Brain microvascular endothelial cell (primary cell): ENCODE results near the gene PDIA2.

Source experiments
- DNase-seq: peaks from one replicate; pipeline ENCODE4 v3.0.0-alpha.2; 2020
- H3K27ac ChIP-seq: fragments of 250-450 bp; sonication (Bioruptor Pico); 2 replicates; pipeline ENCODE4 v1.5.1; 2020; ENCODE audit warnings: mild to moderate bottlenecking, moderate library complexity
- H3K27me3 ChIP-seq: fragments of 250-450 bp; sonication (Bioruptor Pico); replicated peaks from 2 replicates; pipeline ENCODE4 v1.5.1; 2020; ENCODE audit warnings: mild to moderate bottlenecking
- H3K36me3 ChIP-seq: fragments of 250-450 bp; sonication (Bioruptor Pico); replicated peaks from 2 replicates; pipeline ENCODE4 v1.5.1; 2020; ENCODE audit warnings: mild to moderate bottlenecking
- H3K4me3 ChIP-seq: 2 replicates; pipeline ENCODE4 v1.5.1; 2011; ENCODE audit warnings: low read depth, mild to moderate bottlenecking, control low read depth, low read length, moderate library complexity
- in situ Hi-C: cut with HindIII; loops from 2 replicates; pipeline ENCODE4 v1.10.0; 2017; ENCODE audit warnings: low sequenced_read_pairs, low pct_ligation_motif_present
- TF ChIP-seq, protein P1 (sequence below): IDR thresholded peaks from 2 replicates; pipeline ENCODE4 v1.5.1; 2011; ENCODE audit warnings: low read depth, mild to moderate bottlenecking, moderate library complexity, low read length, control low read depth, inconsistent platforms; ENCODE audit errors: missing control alignments

PDIA2 gene

DNA sequence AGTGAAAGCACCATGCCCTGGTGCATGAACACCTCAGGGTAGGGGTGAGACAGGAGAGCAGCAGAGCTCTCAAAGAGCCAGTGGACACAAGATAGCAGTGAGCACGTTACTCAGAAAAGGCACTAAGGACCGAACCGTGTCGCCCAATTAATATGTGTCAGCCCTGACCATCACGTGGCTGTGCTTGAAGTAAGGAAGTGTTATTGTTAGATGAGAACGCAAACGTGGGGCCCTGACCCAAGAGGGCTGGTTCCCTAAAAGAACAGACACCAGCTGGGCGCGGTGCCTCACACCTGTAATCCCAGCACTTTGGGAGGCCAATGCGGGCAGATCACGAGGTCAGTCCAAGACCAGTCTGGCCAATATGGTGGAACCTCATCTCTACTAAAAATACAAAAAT is 53.3 kb downstream of the PDIA2 start:
- no peak for DNase-seq
- no peak overlapping the region for H3K4me3 ChIP-seq
- no peaks in the 10 kb centered on the region for H3K36me3 ChIP-seq
- no peak overlapping the region for H3K27ac ChIP-seq
- H3K27me3 ChIP-seq, result no peaks in the 10 kb centered on the region
- in situ Hi-C loops, result no loop called here
- TF ChIP-seq, protein P1, sequence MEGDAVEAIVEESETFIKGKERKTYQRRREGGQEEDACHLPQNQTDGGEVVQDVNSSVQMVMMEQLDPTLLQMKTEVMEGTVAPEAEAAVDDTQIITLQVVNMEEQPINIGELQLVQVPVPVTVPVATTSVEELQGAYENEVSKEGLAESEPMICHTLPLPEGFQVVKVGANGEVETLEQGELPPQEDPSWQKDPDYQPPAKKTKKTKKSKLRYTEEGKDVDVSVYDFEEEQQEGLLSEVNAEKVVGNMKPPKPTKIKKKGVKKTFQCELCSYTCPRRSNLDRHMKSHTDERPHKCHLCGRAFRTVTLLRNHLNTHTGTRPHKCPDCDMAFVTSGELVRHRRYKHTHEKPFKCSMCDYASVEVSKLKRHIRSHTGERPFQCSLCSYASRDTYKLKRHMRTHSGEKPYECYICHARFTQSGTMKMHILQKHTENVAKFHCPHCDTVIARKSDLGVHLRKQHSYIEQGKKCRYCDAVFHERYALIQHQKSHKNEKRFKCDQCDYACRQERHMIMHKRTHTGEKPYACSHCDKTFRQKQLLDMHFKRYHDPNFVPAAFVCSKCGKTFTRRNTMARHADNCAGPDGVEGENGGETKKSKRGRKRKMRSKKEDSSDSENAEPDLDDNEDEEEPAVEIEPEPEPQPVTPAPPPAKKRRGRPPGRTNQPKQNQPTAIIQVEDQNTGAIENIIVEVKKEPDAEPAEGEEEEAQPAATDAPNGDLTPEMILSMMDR, result no peak
